LNCAP (cell line): Measurements from ENCODE around the gene IL19.

Experiments used
- TF ChIP-seq, protein P1 (sequence below): fragments of 450-650 bp; IDR thresholded peaks from 2 replicates; pipeline ENCODE4 v1.5.1; 2017; ENCODE audit warnings: mild to moderate bottlenecking

Gene IL19

DNA sequence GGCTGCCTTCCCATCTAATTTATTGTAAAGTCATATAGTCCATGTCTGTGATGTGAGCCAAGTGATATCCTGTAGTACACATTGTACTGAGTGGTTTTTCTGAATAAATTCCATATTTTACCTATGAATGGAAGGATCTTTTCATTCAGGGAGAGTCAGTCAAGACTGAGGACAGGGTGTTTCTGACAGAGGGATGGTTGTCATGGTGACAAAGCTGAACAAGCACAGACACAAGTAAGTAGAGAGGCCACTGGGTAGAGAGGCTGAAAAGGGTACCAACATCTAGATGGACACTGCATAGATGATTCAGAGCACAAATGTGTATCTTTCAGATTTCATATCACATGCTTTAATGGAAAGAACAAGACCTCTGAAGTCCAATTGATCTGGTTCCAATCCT, 72.3 kb downstream of the IL19 start:
- TF ChIP-seq, protein P1, sequence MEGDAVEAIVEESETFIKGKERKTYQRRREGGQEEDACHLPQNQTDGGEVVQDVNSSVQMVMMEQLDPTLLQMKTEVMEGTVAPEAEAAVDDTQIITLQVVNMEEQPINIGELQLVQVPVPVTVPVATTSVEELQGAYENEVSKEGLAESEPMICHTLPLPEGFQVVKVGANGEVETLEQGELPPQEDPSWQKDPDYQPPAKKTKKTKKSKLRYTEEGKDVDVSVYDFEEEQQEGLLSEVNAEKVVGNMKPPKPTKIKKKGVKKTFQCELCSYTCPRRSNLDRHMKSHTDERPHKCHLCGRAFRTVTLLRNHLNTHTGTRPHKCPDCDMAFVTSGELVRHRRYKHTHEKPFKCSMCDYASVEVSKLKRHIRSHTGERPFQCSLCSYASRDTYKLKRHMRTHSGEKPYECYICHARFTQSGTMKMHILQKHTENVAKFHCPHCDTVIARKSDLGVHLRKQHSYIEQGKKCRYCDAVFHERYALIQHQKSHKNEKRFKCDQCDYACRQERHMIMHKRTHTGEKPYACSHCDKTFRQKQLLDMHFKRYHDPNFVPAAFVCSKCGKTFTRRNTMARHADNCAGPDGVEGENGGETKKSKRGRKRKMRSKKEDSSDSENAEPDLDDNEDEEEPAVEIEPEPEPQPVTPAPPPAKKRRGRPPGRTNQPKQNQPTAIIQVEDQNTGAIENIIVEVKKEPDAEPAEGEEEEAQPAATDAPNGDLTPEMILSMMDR, result no peak

- TF ChIP-seq, protein P1, result no peak
These were observed 73.1 kb downstream of the IL19 start for GRCh38 chr1:206843626-206844025.

DNA sequence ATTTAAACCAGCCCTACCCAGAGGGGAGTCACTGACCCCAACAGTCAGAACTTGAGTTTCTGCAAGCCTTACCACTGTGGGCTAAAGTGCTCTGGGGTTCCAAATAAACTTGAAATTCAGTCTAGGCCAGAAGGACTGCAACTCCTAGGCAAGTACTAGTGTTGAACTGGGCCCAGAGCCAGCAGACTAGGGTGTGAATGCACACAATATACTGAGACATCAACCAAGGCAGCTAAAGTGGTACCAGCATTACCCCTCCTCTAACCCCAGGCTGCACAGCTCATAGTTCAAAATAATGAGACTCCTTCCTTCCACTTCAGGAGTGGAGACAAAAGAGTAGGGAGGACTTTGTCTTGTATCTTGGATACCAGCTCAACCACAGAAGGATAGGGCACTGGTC, 75.9 kb downstream of the IL19 start:
- TF ChIP-seq, protein P1, result no peak

DNA sequence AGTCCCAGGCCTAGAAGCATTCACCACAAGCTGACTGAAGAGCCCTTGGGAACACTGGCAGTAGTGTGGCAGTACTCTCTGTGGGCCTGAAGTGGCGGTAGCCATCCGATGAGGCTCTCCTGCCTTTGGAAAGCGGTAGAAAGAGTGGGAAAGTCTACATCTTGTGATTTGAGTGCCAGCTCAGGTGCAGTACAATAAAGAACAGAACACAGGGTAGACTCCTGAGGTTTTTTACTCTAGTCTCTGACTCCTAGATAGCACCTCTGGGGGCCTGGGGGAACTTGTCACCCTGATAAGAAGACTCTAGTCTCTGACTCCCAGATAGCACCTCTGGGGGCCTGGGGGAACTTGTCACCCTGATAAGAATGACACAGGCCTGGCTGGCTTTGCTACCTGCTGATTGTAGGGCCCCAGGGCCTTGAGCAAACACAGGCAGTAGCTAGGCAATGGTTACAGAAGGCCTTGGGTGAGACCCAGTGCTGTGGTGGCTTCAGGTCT, 76.8 kb downstream of the IL19 start:
- TF ChIP-seq, protein P1, result no peak

DNA sequence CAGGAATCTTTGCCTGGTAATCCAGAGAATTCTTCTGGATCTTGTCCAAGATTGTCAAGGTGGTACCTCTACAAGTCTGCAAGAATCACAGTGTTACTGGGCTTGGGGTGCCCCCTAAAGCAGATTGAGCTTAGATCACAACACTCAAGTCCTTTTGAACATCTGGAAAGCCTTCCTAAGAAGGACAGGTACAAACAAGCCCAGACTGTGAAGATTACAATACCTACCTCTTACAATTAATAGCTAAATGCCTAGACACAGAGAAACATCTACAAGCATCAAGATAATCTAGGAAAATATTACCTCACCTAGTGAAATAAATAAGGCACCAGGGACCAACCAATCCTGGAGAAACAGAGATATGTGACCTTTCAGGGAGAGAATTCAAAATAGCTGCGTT, 77.4 kb downstream of the IL19 start:
- TF ChIP-seq, protein P1, result no peak

DNA sequence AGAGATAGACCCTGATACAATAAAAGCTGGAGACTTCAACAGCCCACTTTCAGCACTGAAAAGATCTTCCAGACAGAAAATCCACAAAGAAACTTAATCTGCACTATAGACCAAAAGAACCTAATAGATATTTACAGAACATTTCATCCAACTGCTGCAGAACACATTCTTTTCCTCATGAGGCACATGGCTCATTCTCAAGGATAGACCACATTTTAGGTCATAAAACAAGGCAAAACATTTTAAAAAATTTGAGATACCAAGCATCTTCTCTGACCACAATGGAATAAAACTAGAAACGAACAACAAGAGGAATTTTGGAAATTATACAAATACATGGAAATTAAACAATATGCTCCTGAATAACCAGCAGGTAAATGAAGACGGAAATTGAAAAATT, 79.8 kb downstream of the IL19 start:
- TF ChIP-seq, protein P1, result no peak

GRCh38 chr1:206851341-206852010, 80.9 kb downstream of the IL19 start:
- TF ChIP-seq, protein P1, result no peak
